HG02970 (cell line): ENCODE results near the gene DRC7.

ENCODE experiments used
- ATAC-seq: cut with Tn5 transposase; IDR thresholded peaks from one replicate; pipeline ENCODE4 v1.9.1; 2021; ENCODE audit warnings: mild to moderate bottlenecking, moderate library complexity, moderate number of reproducible peaks; ENCODE audit not compliant: unreplicated experiment, low FRiP score

DRC7 gene

DNA sequence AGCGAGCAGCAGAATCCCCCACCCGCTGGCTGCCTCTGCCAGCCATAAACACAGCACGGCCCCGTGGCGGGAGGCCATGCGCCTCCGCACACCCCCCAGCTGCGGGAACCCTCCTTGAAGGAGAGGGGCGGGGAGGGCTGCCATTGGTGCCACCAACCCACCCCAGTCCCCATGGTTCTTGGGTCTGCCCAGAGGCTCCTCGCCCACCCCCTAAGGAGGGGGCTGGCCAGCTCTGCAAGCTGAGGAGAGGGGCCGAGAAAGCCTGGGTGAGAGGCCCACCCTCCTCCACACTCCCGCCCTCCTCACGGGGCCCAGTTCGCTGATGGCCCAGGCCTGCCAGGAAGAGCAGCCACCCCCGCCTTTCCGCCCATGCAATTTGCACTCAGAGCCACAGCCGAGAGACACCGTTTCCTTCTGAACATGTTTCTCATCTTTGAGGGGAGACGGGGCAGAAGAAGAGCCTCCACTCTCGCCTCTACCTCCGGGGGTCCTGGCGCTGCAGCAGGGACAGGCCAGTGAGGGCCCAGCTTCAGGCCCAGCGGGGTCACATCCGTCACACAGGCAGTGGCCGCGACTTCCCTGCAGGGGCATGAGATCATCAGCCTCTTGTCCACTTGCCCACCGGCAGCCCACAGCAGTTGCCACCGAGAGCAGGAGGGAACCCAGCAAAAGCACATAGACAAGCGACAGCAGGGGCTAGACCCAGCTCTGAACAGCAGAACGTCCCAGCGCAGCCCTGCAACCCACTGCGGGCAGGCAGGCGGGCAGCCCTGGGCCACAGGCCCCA is 63.9 kb downstream of the DRC7 start:
- no peak for ATAC-seq

- ATAC-seq = no peak
These were observed 64.5 kb downstream of the DRC7 start for GRCh38 chr16:57759131-57759530.

- no peak for ATAC-seq
These were observed 65.1 kb downstream of the DRC7 start for GRCh38 chr16:57759541-57760356.

GRCh38 chr16:57760357-57761160 is 66.0 kb downstream of the DRC7 start:
- ATAC-seq = no peak

DNA sequence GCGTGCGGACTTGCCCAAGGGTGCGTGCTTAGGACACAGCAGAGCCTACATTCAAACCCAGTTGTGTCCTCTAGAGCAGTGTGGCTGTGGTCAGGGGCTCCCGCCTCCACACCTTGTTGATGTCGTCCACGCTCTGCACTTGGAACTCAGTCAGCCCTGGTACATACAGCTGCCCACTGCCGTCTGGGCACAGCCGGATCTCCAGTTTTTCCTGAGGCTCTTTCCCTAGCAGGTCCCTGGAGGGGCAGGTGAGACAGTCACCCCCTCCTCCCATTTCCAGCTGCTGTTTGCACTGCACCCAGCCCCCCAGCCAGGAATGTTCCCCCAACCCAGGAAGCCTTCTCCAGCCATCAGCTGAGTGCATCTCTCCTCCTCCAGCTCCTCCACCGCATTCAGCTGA is 66.7 kb downstream of the DRC7 start:
- ATAC-seq = no peak

GRCh38 chr16:57761957-57762356 is 67.4 kb downstream of the DRC7 start:
- no peak for ATAC-seq

- no peak for ATAC-seq
These were observed 67.9 kb downstream of the DRC7 start for GRCh38 chr16:57762365-57763040.

- ATAC-seq = no peak
These were observed 68.8 kb downstream of the DRC7 start for GRCh38 chr16:57763285-57764005.

DNA sequence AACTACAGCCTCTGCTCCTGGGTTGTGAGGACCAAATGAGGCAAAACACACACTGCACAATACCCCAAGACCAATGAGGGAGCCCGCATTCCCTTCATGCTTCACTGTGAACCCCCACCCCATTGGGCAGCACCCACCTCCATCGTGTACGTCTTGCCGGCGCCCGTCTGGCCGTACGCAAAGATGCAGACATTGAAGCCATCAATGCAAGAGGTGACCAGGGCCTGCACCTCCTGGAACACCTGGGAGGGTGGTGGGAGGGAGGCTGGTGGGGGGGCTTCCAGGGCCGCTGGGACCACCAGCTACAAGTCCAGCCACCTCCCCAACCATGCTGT is 69.4 kb downstream of the DRC7 start:
- ATAC-seq = no peak

DNA sequence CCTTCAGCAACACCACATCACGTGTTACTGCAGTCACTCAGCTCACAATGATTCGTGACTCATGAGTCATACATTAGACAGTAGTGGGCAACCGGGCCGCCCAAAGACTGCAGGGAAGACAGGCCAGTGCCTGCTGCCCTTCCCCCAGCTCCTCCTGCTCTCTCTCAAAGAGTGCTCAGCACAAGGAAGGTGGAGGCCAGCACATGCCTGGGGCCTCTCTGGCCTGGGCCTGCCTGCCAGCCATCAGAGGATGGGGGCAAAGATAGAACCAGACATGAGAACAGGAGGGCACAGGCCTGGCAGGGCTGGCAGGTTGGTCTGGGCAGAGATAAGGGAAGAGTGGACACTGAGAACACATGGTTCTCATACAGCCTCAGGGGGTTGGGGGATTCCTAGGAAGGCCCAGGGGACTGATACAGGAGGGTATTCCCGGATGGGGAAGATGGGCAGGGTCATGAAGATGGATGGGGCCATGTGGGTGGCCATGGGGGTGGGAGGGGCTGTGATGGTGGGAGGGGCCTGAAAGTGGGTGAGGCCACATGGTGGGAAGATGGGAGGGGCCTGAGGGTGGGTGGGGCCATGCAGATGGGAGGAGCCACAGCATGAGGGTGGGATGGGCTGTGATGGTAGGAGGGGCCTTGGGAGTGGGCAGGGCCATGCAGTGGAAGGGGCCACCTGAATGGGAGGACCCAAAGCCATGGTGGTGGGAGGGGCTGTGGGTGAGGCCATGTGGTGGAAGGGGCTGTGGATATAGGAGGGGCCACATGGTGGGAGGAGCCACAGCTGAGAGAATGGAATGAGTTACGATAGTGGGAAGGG is 69.9 kb downstream of the DRC7 start:
- no peak for ATAC-seq

- no peak for ATAC-seq
These were observed 70.6 kb downstream of the DRC7 start for GRCh38 chr16:57765160-57765728.

DNA sequence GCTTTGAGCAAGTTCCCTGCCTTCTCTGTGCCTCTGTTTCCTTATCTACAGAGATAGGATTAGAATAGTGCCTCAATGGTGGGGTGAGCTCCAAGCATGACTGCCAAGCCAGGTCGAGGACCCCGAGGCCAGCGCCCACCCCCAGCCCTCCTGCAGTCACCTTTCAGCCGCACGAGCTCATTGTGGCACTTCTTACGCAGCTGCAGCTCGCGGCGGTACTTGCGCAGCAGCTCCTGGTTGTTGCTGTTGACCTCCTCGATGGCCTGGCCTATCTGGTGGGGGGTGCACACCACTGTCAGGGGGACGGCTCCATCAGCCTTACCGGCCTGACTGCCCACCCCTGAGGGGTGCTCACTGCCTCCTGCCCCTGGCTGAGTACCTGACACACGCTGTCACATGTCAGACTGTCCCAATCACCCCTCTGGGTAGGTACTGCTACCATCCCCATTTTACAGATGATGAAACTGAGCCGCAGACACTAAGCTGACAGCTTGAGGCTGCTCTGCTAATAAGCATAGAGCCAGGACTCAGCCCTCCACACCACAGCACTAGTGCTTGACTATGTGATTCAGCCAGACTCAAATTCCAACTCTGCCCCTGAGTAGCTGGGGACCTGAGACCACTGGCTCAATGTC is 72.2 kb downstream of the DRC7 start:
- no peak for ATAC-seq

DNA sequence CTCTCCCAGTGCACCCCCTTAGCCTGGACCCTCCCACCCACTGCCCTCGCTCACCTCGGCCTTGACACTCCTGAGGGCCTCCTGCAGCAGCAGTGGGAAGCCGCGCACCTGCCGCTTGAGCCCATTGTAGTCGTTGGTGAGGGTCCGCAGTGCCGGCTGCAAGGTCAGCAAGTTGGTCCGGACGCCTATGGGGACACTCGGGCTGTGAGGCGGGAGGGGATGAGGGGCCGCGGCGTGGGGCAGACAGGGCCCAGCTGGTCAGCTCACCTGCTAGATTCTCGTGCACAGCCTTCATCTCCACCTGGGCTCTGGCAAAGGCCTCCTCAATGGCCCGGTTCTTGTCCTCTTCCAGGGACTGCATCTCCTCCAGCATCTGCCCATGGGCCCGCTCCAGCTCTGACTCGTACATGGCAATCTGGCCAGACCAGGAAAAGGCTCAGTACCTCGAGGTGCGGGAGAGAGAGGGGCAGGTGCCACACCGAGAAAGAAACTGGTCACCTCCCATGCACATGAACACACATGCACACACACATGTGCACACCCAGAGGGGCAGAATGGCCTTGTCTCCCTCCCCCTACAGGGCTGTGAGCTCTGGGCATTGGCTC is 75.0 kb downstream of the DRC7 start:
- ATAC-seq = no peak

DNA sequence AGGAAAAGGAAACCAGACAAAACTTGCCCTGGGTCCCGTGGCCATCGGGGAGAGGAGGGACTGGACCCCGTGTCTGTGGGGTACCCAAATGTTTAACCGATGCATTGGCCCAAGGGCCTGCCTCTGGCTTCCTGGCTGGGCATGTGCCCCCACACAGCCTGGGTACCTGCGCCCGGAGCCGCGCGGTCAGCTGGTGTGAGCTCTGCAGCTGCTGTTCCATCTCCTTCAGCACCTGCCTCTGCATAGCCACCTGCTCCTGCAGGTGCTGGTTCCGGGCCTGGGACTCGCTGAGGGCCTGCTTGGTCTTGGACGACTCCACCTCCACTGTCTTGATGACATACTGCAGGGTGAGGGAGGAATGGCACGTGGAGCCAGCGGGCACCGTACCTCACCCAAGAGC is 75.8 kb downstream of the DRC7 start:
- ATAC-seq = no peak

- ATAC-seq = no peak
These were observed 76.7 kb downstream of the DRC7 start for GRCh38 chr16:57771141-57771785.

DNA sequence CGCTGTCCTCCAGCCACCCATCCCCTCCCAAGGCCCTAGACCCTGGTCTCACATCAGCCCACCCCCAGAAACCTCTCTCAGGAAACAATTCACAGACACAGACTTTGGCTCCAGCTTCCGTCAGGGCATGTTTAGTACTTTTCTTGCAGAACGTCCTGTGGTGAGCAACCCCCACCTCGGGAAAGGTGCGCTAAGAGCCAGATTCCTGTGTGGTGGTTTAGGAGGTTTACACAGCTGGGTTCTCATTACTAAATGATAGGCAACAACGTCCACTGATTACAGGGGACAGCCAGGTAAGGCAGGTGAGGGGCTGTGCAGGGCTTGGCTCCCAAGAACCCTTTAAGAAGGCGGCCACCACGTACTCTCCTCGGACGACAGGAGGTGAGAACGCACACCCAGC is 78.4 kb downstream of the DRC7 start:
- no peak for ATAC-seq

DNA sequence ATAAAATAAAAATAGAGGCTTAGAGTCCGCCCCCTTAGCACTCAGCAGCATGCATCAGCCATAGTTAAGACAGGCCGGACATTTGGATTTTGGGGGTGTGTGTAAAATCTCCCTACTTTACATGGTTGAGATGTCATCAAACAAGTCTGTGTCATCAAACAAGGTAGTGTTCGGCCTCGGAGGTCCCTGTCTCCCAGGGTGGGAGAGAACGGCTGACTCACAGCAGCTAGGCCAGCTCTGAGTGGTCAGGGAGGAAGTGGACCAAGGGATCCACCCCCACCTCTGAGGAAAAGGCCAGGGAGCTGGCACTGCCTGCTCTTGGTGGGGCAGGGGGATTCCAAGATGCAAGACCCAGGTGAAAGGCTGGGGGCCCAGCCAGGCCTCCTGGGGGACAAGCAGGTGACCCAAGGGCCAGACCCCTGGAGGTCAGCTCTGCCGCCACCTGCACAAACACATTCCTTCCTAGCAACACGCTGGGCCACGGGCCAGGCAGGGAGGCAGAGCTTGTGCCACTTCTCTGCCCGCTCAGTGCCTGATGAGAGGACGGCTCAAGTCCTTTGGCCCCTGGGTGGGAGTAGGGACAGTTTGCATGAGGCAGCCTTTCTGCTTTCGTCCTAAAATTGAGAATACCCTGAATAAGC is 79.2 kb downstream of the DRC7 start:
- no peak for ATAC-seq
